Spinal cord (tissue), 10 donors: ENCODE measurements around the gene LCE3B. TPM values are rescaled to one million over a fixed set of nuclear protein-coding genes. Genes with fewer than 3 reads are reported as not detected.
"Not testable (repeated sequence)": the region's sequence is repeated elsewhere in the genome, so short reads cannot be mapped to it uniquely, and the experiment has no call there.

Experiments
- DNase-seq, 6 donors: peaks; one replicate each; pipeline versions ENCODE4 v3.0.0 to v3.0.0-alpha.2; 2013 to 2015; ENCODE audit warnings: low spot score in 6 of 6, low read depth in 4 of 6
- H3K27ac ChIP-seq: one replicate; pipeline ENCODE4 v1.5.1; 2013; ENCODE audit warnings: low read depth, low read length, control low read depth
- H3K27me3 ChIP-seq: one replicate; pipeline ENCODE4 v1.6.1; 2013; ENCODE audit warnings: low read length; ENCODE audit not compliant: control insufficient read depth, insufficient read depth
- H3K36me3 ChIP-seq: one replicate; pipeline ENCODE4 v1.6.1; 2013; ENCODE audit warnings: low read length; ENCODE audit not compliant: control insufficient read depth, insufficient read depth
- H3K4me1 ChIP-seq: one replicate; pipeline ENCODE4 v1.6.1; 2013; ENCODE audit warnings: low read length; ENCODE audit not compliant: control insufficient read depth, insufficient read depth
- H3K4me3 ChIP-seq: one replicate; pipeline ENCODE4 v1.5.1; 2013; ENCODE audit warnings: low read depth, low read length, control low read depth
- H3K9me3 ChIP-seq: one replicate; pipeline ENCODE4 v1.6.1; 2013; ENCODE audit warnings: low read length; ENCODE audit not compliant: control insufficient read depth, insufficient read depth
- WGBS: methylation state at CpG from one replicate; pipeline ENCODE4 v1.1.5; 2013; ENCODE audit warnings: missing lambda C conversion rate; ENCODE audit not compliant: insufficient coverage; 5-methylcytosine and 5-hydroxymethylcytosine counted together
- long read RNA-seq, 4 donors: transcript quantifications; one replicate each; lab custom pipeline, GENCODE V29; 2026
- polyA plus RNA-seq, 2 donors: library from polyadenylated mRNA; unstranded; fragments of 120-200 nt; gene quantifications; one replicate each; pipeline ENCODE4 v1.2.1, GENCODE V29; 2013; ENCODE audit not compliant: insufficient read length in 2 of 2
- total RNA-seq, 2 donors: library from RNA; depleted of rRNA in 1 of 2; stranded (reverse); fragments of 120-200 nt in 1 of 2; fragments of >200 nt in 1 of 2; gene quantifications; one replicate each; pipeline versions ENCODE4 v1.2.3 to v1.2.4, GENCODE V29; 2013 to 2014
- donor health status: healthy.

LCE3B gene, protein sequence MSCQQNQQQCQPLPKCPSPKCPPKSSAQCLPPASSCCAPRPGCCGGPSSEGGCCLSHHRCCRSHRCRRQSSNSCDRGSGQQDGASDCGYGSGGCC
- not detected for total RNA-seq
- not detected for polyA plus RNA-seq
- long read RNA-seq, donor 1, result 0 reads
- long read RNA-seq, donor 2, result 0 reads
- long read RNA-seq, donor 3, result 0 reads
- long read RNA-seq, donor 4, result 0 reads

DNA sequence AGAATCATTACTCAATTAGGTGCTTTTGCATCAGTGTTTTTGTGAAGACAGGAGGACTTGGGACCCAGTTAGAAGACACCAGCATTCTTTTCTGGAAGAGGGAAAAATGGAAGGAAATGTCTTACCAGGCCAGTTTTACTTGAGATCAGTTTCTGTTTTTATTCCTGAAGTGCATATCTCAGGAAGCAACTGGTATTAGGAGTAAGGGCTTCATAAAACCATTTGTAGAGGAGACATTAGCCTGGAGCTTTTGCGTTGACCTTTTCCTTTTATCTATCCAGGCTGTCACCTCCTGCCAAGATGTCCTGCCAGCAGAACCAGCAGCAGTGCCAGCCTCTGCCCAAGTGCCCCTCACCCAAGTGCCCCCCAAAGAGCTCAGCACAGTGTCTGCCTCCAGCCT is at the start of gene LCE3B:
Gene LCE3B (plus strand): TSS at position 301 of the 400 bp plus-strand sequence. CDS start 0 bp downstream, at position 301.
- no peak within 1 kb of the TSS for H3K4me3 ChIP-seq
- H3K27ac ChIP-seq, result no peak within 1 kb of the TSS
- no peak for DNase-seq
- WGBS, result no CpG with 5 or more reads among the region's 1 CpG
- H3K4me1 ChIP-seq, result no peaks in the 10 kb centered on the region
- H3K36me3 ChIP-seq, result no peaks in the 10 kb centered on the region
- H3K9me3 ChIP-seq, result peaks cover 2% of the 10 kb centered on the region
- H3K27me3 ChIP-seq, result no peaks in the 10 kb centered on the region

DNA sequence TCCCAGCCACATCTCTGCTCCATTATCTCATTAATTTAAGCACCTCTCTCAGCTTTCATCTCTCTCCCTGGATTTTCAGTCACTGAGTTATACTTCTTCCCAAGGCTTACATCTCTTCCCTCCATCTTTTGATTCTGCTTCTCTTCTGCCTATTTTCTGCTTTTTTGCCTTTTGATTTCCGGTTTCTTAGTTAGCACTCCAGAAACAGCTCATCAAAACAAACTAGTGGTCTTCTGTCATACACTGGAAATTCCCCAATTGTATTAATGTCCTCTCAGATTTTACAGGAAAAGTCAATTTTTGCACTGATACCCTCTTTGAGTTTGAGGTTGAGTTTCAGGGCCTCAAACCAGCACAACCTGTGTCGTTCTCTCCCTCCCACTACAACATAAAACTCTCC is 48.5 kb upstream of the LCE3B start:
- H3K4me3 ChIP-seq, result no peak overlapping the region
- no peaks in the 10 kb centered on the region for H3K27me3 ChIP-seq
- WGBS, result no CpG with 5 or more reads among the region's 2 CpGs
- H3K27ac ChIP-seq, result no peak overlapping the region
- no peaks in the 10 kb centered on the region for H3K4me1 ChIP-seq
- DNase-seq, result no peak
- H3K36me3 ChIP-seq, result no peaks in the 10 kb centered on the region
- H3K9me3 ChIP-seq, result no peaks in the 10 kb centered on the region

- no peak overlapping the region for H3K4me3 ChIP-seq
- DNase-seq, result no peak
- H3K9me3 ChIP-seq, result no peaks in the 10 kb centered on the region
- H3K4me1 ChIP-seq, result no peaks in the 10 kb centered on the region
- H3K27me3 ChIP-seq, result no peaks in the 10 kb centered on the region
- 63% methylated on average over 3 of the region's 14 CpGs for WGBS
- no peaks in the 10 kb centered on the region for H3K36me3 ChIP-seq
- no peak overlapping the region for H3K27ac ChIP-seq
These were observed 47.9 kb upstream of the LCE3B start for GRCh38 chr1:152565535-152566215.

- WGBS, result 88% methylated on average over 1 of the region's 1 CpG
- Histone ChIP-seq H3K4me3 (no peak within 1 kb of the TSS), H3K36me3 (no peaks in the 10 kb centered on the region), H3K27me3 (no peaks in the 10 kb centered on the region), H3K4me1 (no peaks in the 10 kb centered on the region), H3K27ac (no peak within 1 kb of the TSS), H3K9me3 (no peaks in the 10 kb centered on the region)
- no peak for DNase-seq
These were observed 46.9 kb upstream of the LCE3B start, which contains the start of gene LCE3E for GRCh38 chr1:152566681-152567080. Gene LCE3E, minus strand, starts transcription at chr1:152566780. Its CDS starts 572 bp downstream, at chr1:152566208.

GRCh38 chr1:152577168-152577567 is 36.4 kb upstream of the LCE3B start:
- Histone ChIP-seq H3K4me3 (no peak overlapping the region), H3K27me3 (no peaks in the 10 kb centered on the region), H3K27ac (no peak overlapping the region), H3K4me1 (no peaks in the 10 kb centered on the region), H3K9me3 (no peaks in the 10 kb centered on the region), H3K36me3 (no peaks in the 10 kb centered on the region)
- DNase-seq, result no peak
- WGBS, result 90% methylated on average over 2 of the region's 2 CpGs

GRCh38 chr1:152579526-152579925 is 34.1 kb upstream of the LCE3B start:
- not testable (repeated sequence) for H3K9me3 ChIP-seq, H3K27me3 ChIP-seq, H3K4me1 ChIP-seq, H3K27ac ChIP-seq, H3K36me3 ChIP-seq, H3K4me3 ChIP-seq, DNase-seq
- 87% methylated on average over 3 of the region's 9 CpGs for WGBS

DNA sequence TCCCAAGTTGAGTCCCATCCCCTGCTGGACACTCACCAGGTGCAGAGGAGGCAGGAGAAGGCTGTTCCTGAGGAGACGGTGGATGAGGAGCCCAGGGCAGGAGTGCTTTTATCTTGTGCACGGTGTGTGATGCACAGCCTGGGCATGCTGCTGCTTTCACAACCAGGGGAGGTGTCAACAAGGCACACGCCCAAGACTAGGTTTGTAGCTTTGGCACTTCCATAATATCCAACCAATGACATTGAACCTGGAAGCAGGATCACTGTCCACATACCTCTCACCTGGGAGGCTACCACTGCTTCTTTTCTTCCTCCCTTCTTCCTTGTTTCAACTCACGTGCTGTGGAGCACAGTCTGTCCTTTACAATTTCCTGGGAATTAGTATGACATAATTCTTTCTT is 33.2 kb upstream of the LCE3B start, which contains the start of gene LCE3D:
Gene LCE3D (minus strand): TSS at position 84 of the 400 bp plus-strand sequence. CDS start 580 bp downstream, outside the sequence.
- Histone ChIP-seq H3K27me3 (no peaks in the 10 kb centered on the region), H3K36me3 (no peaks in the 10 kb centered on the region), H3K27ac (no peak within 1 kb of the TSS), H3K4me1 (no peaks in the 10 kb centered on the region), H3K4me3 (no peak within 1 kb of the TSS), H3K9me3 (no peaks in the 10 kb centered on the region)
- DNase-seq, result no peak
- 87% methylated on average over 3 of the region's 4 CpGs for WGBS

- Histone ChIP-seq H3K27ac (no peak overlapping the region), H3K4me3 (no peak overlapping the region), H3K36me3 (no peaks in the 10 kb centered on the region), H3K9me3 (no peaks in the 10 kb centered on the region), H3K27me3 (no peaks in the 10 kb centered on the region), H3K4me1 (no peaks in the 10 kb centered on the region)
- DNase-seq, result no peak
- no CpG with 5 or more reads among the region's 1 CpG for WGBS
These were observed 31.0 kb upstream of the LCE3B start for GRCh38 chr1:152582647-152583046.

DNA sequence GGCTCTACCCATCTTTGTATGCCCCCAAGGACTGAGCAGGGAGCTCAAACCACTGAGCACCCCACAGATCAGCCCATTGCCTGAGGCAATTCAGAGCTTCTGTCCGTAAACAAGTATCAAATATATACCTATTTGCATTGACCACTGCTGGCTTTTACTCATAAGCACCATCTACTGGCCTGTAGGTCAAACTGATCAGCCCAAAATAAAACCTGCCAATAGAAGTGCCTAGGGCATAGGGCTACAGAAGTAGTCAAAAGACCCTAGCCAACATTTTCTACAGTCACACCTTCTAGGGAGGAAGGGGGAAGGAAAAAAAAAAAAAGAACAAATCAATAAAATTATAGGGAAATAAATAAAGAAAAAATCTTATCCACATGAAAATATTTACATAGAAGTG is 28.0 kb upstream of the LCE3B start:
- H3K9me3 ChIP-seq, result no peaks in the 10 kb centered on the region
- no peaks in the 10 kb centered on the region for H3K36me3 ChIP-seq
- no peaks in the 10 kb centered on the region for H3K4me1 ChIP-seq
- H3K4me3 ChIP-seq, result no peak overlapping the region
- no peak for DNase-seq
- WGBS, result no CpG with 5 or more reads among the region's 1 CpG
- no peaks in the 10 kb centered on the region for H3K27me3 ChIP-seq
- H3K27ac ChIP-seq, result no peak overlapping the region

- H3K9me3 ChIP-seq, result no peaks in the 10 kb centered on the region
- no peak overlapping the region for H3K27ac ChIP-seq
- no peak for DNase-seq
- no peak overlapping the region for H3K4me3 ChIP-seq
- no peaks in the 10 kb centered on the region for H3K27me3 ChIP-seq
- WGBS, result no CpG with 5 or more reads among the region's 2 CpGs
- no peaks in the 10 kb centered on the region for H3K4me1 ChIP-seq
- H3K36me3 ChIP-seq, result no peaks in the 10 kb centered on the region
These were observed 16.6 kb upstream of the LCE3B start for GRCh38 chr1:152596986-152597385.
